ENCODE results near the gene TRIP6. TPM values are rescaled to one million over a fixed set of nuclear protein-coding genes. Genes with fewer than 3 reads are reported as not detected.
A peak's percentile ranks its signal among the peaks of the same experiment; 100 is the strongest.

The TRIP6 gene
- total RNA-seq, 1 donor from 2014 or later: 99.9 TPM

- H3K9me3 Mint-ChIP-seq (ENCODE audit: unreplicated experiment): peaks cover 3% of the 10 kb centered on the region
- no peaks in the 10 kb centered on the region for H3K36me3 ChIP-seq (ENCODE audit: insufficient read depth, low read length)
- H3K4me1 Mint-ChIP-seq (ENCODE audit: low read depth, unreplicated experiment): peaks cover 17% of the 10 kb centered on the region
- H2AFZ ChIP-seq (ENCODE audit: low read depth, low read length): peak overlapping the region; percentile 77
- H3K4me2 ChIP-seq (ENCODE audit: low read length): no peak overlapping the region
- no peak overlapping the region for H3K9ac ChIP-seq (ENCODE audit: low read length)
- peaks cover 2% of the 10 kb centered on the region for H3K4me1 ChIP-seq (ENCODE audit: insufficient read depth, low read length)
- H4K20me1 ChIP-seq (ENCODE audit: insufficient read depth, low read length): no peaks in the 10 kb centered on the region
- H3K27ac Mint-ChIP-seq (ENCODE audit: unreplicated experiment): peak overlapping the region; percentile 89
- no peaks in the 10 kb centered on the region for H3K27me3 Mint-ChIP-seq (ENCODE audit: low read depth, unreplicated experiment)
- FAIRE-seq: no peak
- no peak overlapping the region for H3K27ac ChIP-seq (ENCODE audit: low read depth, low read length)
- no peak overlapping the region for H3K4me3 ChIP-seq (ENCODE audit: insufficient read depth, low read depth, low read length)
- peaks cover 2% of the 10 kb centered on the region for H3K36me3 Mint-ChIP-seq (ENCODE audit: low read depth, unreplicated experiment)
- peak overlapping the region; percentile 73 for H3K4me3 Mint-ChIP-seq (ENCODE audit: unreplicated experiment)
- TF ChIP-seq EZH2 (IDR thresholded peaks at IDR 0.05; ENCODE audit: insufficient read depth, low read length): no peak
- DNase-seq (ENCODE audit: low read depth): no peak
- no peaks in the 10 kb centered on the region for H3K79me2 ChIP-seq (ENCODE audit: insufficient read depth, low read length)
- H3K27me3 ChIP-seq (ENCODE audit: insufficient read depth, low read length): no peaks in the 10 kb centered on the region
- H3K9me3 ChIP-seq (ENCODE audit: insufficient read depth, low read depth, low read length): no peaks in the 10 kb centered on the region
Measured at GRCh38 chr7:100835903-100836811, 31.0 kb upstream of the TRIP6 start.

GRCh38 chr7:100836812-100837098 lies 30.4 kb upstream of the TRIP6 start:
- Histone ChIP-seq H3K79me2 (ENCODE audit: insufficient read depth, low read length) (no peaks in the 10 kb centered on the region), H3K27me3 (ENCODE audit: insufficient read depth, low read length) (no peaks in the 10 kb centered on the region), H2AFZ (ENCODE audit: low read depth, low read length) (peak overlapping the region; percentile 92), H3K4me2 (ENCODE audit: low read length) (peak overlapping the region; percentile 79), H3K4me3 (ENCODE audit: insufficient read depth, low read depth, low read length) (peak overlapping the region; percentile 42), H3K27ac (ENCODE audit: low read depth, low read length) (peak overlapping the region; percentile 46), H3K9ac (ENCODE audit: low read length) (peak overlapping the region; percentile 58), H3K4me1 (ENCODE audit: insufficient read depth, low read length) (peaks cover 2% of the 10 kb centered on the region), H4K20me1 (ENCODE audit: insufficient read depth, low read length) (no peaks in the 10 kb centered on the region), H3K9me3 (ENCODE audit: insufficient read depth, low read depth, low read length) (no peaks in the 10 kb centered on the region), H3K36me3 (ENCODE audit: insufficient read depth, low read length) (no peaks in the 10 kb centered on the region)
- FAIRE-seq (no peak), DNase-seq (ENCODE audit: low read depth) (no peak)
- no peak overlapping the region for H3K4me3 Mint-ChIP-seq (ENCODE audit: unreplicated experiment)
- H3K4me1 Mint-ChIP-seq (ENCODE audit: low read depth, unreplicated experiment): peaks cover 17% of the 10 kb centered on the region
- H3K27me3 Mint-ChIP-seq (ENCODE audit: low read depth, unreplicated experiment): no peaks in the 10 kb centered on the region
- H3K9me3 Mint-ChIP-seq (ENCODE audit: unreplicated experiment): peaks cover 3% of the 10 kb centered on the region
- H3K36me3 Mint-ChIP-seq (ENCODE audit: low read depth, unreplicated experiment): peaks cover 2% of the 10 kb centered on the region
- H3K27ac Mint-ChIP-seq (ENCODE audit: unreplicated experiment): peak overlapping the region; percentile 83
- no peak for TF ChIP-seq EZH2 (IDR thresholded peaks at IDR 0.05; ENCODE audit: insufficient read depth, low read length)
- TF ChIP-seq, protein P1, sequence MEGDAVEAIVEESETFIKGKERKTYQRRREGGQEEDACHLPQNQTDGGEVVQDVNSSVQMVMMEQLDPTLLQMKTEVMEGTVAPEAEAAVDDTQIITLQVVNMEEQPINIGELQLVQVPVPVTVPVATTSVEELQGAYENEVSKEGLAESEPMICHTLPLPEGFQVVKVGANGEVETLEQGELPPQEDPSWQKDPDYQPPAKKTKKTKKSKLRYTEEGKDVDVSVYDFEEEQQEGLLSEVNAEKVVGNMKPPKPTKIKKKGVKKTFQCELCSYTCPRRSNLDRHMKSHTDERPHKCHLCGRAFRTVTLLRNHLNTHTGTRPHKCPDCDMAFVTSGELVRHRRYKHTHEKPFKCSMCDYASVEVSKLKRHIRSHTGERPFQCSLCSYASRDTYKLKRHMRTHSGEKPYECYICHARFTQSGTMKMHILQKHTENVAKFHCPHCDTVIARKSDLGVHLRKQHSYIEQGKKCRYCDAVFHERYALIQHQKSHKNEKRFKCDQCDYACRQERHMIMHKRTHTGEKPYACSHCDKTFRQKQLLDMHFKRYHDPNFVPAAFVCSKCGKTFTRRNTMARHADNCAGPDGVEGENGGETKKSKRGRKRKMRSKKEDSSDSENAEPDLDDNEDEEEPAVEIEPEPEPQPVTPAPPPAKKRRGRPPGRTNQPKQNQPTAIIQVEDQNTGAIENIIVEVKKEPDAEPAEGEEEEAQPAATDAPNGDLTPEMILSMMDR (IDR thresholded peaks at IDR 0.05; ENCODE audit: insufficient read depth, low read depth, low read length): no peak

DNA sequence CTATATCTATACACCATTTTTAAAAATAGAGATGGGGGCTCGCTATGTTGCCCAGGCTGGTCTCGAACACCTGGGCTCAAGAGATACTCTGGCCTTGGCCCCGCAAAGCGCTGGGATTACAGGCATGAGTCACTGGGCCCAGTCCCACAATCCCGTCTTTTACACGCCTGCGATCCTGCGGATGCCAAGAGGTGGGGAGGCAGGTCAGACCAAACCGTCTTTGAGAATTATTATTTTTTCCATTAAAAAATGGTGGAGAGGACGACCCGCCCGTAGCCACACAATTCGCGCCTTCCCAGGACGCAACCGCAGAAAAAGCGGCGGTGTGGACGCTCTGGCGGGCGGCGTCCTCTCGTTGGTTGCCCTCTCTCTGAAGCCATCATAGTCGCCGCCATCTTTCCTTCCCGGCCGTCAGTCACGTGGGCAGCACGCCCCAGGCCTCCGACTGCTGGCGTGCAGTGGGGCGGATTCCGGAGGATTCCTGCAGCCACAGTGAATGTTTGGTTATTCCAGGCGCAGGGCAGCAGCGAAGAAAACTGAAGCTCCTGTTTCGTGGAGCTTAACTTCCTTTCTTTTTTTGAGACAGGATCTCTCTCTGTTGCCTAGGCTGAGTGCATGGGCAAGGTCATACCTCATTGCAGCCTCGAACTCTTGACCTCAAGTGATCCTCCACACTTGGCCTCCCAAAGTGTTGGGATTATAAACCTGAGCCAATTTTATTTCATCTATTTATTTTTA lies 29.9 kb upstream of the TRIP6 start:
- H3K36me3 ChIP-seq (ENCODE audit: insufficient read depth, low read length): no peaks in the 10 kb centered on the region
- Mint-ChIP-seq H3K27me3 (ENCODE audit: low read depth, unreplicated experiment) (no peaks in the 10 kb centered on the region), H3K27ac (ENCODE audit: unreplicated experiment) (peak overlapping the region; percentile 83), H3K4me3 (ENCODE audit: unreplicated experiment) (peak overlapping the region; percentile 62), H3K9me3 (ENCODE audit: unreplicated experiment) (peaks cover 3% of the 10 kb centered on the region), H3K36me3 (ENCODE audit: low read depth, unreplicated experiment) (peaks cover 4% of the 10 kb centered on the region), H3K4me1 (ENCODE audit: low read depth, unreplicated experiment) (peaks cover 17% of the 10 kb centered on the region)
- H3K27ac ChIP-seq (ENCODE audit: low read depth, low read length): peak overlapping the region; percentile 46
- H3K79me2 ChIP-seq (ENCODE audit: insufficient read depth, low read length): no peaks in the 10 kb centered on the region
- DNase-seq (ENCODE audit: low read depth): peak; percentile 85
- peak overlapping the region; percentile 58 for H3K9ac ChIP-seq (ENCODE audit: low read length)
- peaks cover 2% of the 10 kb centered on the region for H3K4me1 ChIP-seq (ENCODE audit: insufficient read depth, low read length)
- FAIRE-seq: no peak
- H3K27me3 ChIP-seq (ENCODE audit: insufficient read depth, low read length): no peaks in the 10 kb centered on the region
- H4K20me1 ChIP-seq (ENCODE audit: insufficient read depth, low read length): no peaks in the 10 kb centered on the region
- H2AFZ ChIP-seq (ENCODE audit: low read depth, low read length): peak overlapping the region; percentile 92
- H3K4me2 ChIP-seq (ENCODE audit: low read length): peak overlapping the region; percentile 79
- H3K4me3 ChIP-seq (ENCODE audit: insufficient read depth, low read depth, low read length): peak overlapping the region; percentile 42
- TF ChIP-seq EZH2 (IDR thresholded peaks at IDR 0.05; ENCODE audit: insufficient read depth, low read length): no peak
- TF ChIP-seq, protein P1 (IDR thresholded peaks at IDR 0.05; ENCODE audit: insufficient read depth, low read depth, low read length): no peak
- no peaks in the 10 kb centered on the region for H3K9me3 ChIP-seq (ENCODE audit: insufficient read depth, low read depth, low read length)

Data from astrocyte (in vitro differentiated cells and primary cell).